ENCODE measurements around the gene NINJ1.

NINJ1 gene

DNA sequence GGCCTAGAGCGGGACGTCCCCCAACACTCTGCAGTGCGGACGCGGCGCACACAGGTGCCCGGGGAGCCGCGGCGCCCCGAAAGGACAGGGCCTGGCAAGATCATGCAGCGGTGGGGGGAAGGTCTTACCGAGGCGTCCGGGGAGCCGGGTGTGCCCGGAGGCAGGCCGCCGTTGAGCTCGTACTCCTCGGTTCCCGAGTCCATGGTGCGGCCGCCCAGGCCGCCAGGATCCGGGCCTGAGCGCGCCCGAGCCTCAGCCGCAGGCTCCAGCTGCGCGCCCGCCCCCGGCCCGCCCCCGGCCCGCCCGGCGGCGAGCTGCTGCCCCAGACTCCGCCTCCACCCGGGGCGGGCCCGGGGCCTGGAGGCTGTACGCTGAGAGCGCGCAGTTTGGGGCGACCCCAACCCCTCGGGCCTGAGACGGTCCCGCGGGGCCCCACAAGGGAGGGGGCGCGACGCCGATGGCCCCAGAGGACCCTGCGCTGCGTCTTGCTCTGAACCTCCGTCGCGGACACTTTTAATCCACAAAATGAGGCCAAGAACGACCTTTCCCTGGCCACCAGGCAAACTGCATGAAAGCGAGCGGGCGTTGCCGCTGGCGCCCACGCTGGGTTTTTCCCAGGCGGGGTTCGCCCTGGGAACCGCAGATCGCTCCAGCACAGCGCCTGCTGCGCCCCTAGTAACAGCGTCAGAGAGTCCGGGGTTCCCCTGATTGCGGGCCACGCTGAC is at the start of gene NINJ1:
NINJ1 (minus strand) TSS at position 237 of the 725 bp plus-strand sequence; CDS start at position 203, 34 bp downstream.
- peak; percentile 81 for DNase-seq

GRCh38 chr9:93183131-93183662 is 49.1 kb upstream of the NINJ1 start:
- DNase-seq: no peak

DNA sequence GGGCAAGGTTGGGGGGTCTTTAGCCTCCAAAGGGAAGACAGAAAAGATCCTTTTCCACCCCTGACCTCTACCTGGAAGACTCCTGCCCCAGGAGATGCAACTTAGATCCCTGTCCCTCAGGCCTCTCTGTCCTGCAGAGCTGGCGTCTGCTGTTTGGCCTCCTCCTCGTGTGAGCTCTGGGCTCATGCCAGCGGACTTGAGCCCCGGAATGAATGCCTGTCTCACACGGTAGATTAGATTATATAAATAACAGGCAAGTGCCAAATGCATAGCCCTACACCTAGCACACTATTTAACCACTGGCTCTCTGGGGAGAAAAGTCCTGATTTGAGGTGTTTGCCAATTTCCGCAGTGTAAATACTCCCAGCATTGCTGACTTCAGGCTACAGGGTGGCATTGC is 48.5 kb upstream of the NINJ1 start:
- DNase-seq: no peak

DNA sequence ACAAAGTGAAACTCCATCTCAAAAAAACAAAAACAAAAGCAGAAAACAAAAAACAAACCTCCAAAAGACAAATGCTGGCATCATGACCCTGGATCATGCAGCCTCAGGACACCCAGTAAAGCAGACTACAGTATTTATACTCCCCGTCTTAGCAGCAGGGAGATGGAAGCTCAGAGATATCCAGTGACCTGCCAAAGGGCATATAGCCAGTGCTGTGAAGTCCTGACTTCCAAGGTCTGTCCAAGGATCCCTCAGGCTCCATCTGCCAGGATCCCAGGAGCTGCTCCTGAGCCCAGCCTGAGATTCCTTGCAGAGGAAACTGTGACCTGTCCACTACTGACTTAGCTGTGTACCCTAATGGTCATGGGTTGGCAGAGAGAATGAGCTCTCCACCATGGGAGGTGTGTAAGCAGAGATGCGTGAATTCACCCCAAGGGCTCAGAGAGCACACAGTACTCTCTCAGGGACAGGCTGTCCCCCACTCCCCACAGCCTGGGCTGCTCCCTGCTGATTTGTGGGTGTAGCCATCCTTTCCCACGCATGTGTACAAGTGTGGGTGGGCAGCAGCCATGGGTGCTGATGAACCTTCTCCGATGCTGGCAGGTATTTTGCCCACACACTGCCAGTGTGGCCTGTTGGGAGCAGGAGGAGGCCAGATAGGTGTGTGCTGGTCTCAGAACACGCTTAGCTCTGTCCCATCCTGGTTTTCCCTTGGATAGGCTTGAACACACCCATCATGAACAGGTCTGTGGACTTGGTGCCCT is 47.8 kb upstream of the NINJ1 start:
- DNase-seq: no peak

DNA sequence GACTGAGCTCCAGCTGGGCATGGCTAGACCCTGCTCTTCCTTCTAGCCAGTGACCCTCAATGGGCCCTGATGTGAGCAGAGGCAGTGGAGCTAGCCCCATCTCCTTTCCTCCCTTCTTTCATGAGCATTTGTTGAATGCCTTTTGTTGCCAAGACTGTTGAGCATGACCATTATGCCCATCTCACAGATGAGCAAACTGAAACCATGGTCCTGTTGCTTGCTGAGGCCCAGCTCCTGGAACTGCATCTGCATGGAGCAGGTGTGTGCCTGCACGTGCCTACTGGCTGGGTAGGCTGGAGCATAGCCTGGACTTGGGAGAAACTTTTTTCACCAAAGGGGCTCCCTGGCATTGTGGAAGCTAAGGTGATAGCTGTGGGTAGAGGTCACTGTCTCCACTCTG is 46.9 kb upstream of the NINJ1 start:
- no peak for DNase-seq

DNA sequence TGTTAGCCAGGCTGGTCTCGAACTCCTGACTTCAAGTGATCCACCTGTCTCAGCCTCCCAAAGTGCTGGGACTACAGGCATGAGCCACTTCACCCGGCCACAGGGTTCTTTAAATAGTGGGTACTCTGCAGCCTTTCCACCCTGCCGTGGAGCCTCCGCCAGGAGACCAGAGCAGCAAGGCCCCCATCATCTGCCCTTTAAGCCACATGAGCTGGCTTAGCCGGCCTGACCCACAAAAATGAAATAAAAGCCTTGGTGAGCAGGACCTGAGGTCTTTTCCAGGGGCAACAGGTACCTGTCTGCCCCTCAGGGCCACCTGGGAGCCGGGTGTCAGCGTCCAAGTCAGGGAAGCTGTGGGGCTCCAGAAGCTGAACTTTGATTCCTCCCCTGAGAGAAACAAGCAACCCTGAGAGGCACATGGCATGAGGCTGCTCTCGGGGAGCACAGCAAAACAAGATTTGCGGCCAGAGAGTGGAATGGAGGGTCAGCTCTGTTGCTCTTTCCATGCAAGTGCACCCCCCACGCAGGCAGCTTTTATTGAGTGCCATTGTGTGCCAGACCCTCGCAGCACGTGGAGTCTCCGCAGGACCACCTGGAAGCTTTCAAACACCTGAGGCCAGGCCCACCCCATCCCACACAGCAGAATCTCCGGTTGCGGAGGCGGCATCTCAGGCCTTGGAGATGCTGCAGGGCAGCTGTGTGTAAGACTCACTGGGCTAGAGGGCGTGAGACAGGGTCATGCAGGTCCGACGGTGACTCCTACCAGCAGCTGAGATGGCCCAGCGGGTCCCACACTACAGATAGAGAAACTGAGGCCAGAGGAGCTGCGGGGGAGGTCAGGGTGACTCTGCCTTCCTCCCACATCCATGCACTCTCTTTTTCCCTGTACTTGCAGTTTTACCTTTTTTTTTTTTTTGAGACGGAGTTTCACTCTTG is 45.1 kb upstream of the NINJ1 start:
- no peak for DNase-seq

- no peak for DNase-seq
Measured at GRCh38 chr9:93177676-93178075, 43.6 kb upstream of the NINJ1 start.

- no peak for DNase-seq
Measured at GRCh38 chr9:93174976-93175375, 40.9 kb upstream of the NINJ1 start.

- DNase-seq: no peak
Measured at GRCh38 chr9:93173365-93174051, 39.5 kb upstream of the NINJ1 start.

DNA sequence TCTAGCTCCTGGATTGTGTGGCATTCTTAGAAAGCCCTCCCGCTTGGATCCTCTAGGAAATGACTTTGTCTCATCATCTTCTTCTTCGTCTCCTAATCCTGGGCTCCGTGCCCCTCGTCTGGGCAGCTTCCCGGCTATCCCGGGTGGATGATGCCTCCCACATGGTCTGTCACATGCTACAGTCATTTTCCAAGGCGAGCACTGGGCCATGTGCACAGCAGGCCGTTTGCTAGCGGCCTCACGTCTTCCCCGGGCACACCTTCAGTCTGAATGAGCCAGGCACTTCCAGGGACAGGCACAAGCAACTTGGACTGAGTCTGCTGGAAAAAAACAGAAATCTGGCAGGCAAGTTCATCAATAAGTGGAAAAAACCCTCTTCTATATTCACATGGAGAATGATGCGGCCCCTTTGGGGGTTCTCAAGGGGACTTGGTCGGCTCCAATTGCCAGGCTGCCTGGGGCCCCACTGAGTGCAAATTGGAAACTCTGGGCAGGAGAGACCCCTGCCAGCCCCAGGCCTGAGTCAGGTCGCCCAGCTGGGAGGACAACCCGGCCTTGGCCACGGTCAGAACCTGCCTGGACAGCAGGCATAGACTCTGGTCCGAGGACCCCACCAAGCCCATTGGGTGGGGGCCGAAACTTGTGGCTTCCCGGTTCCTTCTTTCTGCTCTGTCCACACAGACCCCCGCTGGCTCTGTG is 38.8 kb upstream of the NINJ1 start:
- DNase-seq: no peak

DNA sequence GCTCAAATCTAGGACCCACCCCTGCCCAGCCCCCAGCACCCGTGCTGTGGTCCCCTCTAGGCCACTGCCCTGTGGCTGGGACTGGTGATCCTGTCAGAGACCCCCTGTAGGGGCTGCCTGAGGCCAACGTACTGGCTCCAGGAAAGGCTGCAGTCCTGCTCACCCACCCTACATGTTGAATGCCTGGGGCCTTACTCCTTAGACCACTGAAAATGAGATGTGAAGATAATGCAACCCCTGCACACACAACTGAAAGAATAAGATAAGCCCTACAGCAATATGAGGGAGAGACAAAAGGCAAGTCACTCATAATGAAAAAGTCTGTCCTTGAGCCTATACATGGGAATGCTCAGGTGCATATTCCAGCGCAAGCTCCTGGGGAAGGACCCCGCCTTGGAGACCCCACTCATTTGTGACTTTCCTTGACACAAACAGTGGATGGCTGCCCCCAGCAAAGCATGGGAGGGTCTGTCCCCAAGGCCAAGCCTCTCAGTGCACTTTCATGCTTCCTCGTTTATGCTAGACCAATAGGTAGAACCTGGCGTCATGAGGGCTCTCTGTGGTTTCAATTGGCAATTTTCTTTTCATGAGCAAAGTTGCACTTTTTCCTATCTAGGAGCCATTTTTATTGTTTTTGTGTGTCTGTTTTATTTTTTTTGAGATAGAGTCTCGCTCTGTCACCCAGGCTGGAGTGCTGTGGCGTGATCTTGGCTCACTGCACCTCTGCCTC is 37.4 kb upstream of the NINJ1 start:
- DNase-seq: no peak

DNA sequence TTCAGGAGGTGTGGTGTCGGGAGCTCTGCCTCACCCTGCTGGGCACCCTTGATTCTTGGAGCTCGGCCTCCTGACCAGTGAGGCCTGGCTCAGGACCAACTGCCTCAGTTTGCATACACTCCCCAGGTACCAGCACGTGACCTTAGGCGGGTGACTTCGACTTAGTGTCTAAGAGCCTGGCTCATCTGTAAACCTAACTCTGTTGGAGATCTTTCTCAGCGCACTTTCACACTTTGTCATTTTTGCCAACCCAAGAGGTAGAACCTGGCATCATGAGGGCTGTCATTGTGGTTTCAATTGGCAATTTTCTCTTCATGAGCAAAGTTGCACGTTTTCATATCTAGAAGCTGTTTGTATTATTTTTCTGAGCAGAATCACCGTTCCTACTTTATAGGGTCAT is 36.5 kb upstream of the NINJ1 start:
- peak; percentile 67 for DNase-seq

GRCh38 chr9:93169444-93169843 is 35.4 kb upstream of the NINJ1 start:
- DNase-seq: no peak

DNA sequence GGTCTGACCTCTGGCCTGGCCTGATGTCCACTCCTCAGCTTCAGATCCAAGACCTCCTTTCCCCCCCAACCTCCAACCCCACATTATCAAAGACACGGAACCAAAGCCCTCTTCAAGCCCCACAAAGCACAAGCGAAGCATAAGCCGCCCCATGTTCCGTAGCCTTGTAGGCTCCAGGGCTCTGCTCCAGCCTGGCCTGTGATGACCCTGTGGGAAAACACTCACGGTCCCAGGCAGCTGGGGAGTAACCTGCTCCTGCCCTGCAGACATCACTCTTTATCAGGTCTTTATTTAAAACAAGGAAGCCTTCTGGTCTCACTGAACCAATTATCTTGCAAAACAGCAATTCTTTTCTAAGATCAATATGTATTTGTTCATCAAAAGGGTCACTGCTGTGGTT is 34.5 kb upstream of the NINJ1 start:
- no peak for DNase-seq

DNA sequence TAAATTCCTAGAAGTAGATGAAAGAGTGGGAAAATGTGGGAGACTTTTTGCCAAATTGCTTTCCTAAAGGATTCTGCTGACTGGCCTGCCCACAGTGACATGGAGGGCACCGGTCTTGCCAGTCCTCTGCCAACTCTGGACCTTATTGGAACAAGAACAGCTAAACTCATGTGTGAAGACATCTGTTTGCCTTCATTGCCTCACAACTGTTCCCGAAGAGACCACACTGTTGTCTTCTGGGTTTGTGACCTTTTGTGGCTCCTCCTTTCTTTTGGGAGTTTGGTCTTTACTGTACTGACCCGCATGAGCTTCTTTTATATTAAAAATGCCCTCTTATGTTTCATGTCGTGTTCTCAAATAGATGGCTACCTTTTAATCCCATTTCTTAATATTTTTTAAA is 33.8 kb upstream of the NINJ1 start:
- no peak for DNase-seq

DNA sequence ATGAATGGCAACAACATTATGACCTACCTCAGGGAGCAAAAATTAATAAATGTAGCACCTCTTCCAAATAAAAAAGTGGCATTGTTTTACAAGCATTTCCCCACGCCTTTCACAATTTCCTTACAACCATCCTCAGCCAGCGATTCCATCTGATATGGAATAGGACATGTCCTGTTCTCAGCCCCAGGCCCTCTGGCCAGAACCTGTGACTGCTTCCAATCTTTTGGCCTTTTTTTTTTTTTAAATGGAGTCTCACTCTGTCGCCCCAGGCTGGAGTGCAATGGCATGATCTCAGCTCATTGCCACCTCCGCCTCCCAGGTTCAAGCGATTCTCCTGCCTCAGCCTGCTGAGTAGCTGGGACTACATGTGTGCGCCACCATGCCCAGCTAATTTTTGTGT is 33.1 kb upstream of the NINJ1 start:
- no peak for DNase-seq

DNA sequence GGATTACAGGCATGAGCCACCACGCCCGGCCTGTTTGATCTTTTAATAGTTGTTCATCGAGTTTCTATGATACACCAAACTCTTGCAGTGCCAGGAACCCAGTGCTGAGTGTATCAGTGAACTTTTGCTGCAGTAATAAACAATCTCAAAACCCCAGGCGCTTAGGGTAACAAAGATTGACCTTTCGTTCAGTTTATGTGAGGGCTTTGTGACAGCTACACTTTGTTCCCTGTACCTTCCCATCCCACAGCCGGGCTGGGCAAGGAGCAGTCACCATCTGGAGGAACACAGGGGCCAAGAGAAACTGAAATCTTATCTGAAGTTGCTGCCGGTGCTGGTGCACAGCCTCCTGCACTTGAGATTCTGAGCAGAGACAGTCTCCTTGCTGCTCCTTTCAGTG is 32.6 kb upstream of the NINJ1 start:
- no peak for DNase-seq

- DNase-seq: no peak
Measured at GRCh38 chr9:93164085-93164484, 30.0 kb upstream of the NINJ1 start.

DNA sequence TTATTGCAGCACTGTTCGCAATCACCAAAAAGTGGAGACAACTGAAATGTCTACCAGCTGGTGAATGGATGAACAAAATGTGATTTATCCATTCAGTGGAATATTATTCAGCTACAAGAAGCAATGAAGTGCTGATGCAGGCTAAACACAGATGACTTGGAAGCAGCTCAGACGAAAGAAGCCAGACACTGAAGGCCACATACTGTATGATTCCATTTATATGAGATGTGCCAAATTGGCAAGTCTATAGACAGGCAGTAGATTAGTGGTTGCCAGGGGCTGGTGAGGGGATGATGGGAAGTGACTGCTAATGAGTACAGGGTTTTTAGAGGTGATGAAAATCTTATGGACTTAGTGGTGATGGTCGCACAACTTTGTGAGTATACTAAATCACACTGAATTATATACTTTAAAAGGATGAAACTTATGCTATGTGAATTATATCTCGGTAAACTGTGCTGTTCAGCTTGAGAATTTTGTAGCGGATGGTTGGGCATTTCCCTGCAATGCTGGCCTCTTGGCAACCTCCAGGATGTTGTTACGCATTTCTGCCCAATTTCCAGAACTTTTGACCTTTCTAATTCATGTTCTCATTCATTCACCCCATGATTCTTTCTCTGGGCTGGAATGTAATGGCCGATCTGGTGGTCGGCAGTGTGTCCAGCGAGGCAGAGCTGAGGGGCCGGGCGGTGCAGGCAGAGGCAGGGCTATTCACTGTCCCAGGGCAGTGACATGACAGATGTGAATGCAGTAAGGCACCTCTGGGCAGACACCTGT is 27.9 kb upstream of the NINJ1 start:
- no peak for DNase-seq

All from activated CD4-positive, alpha-beta T cell treated with anti-CD3 and anti-CD28 coated beads, Interleukin-2, amount 50 U/mL, for 16 hours (primary cell).